PC-9 (cell line): ENCODE data around the gene USP48.

Experiments
- EZH2 ChIP-seq: fragments of 200-600 bp; sonication (generic); IDR thresholded peaks from 2 replicates; pipeline ENCODE4 v1.8.0; 2017; ENCODE audit warnings: antibody characterized with exemption, low read depth
- TF ChIP-seq, protein P1 (sequence below): fragments of 200-600 bp; sonication (generic); conservative IDR thresholded peaks from 2 replicates; pipeline ENCODE4 v1.6.1; 2017; ENCODE audit warnings: mixed run types, antibody characterized with exemption, mild to moderate bottlenecking, moderate library complexity

GRCh38 chr1:21670956-21671902 is 111.7 kb downstream of the USP48 start:
- TF ChIP-seq, protein P1, sequence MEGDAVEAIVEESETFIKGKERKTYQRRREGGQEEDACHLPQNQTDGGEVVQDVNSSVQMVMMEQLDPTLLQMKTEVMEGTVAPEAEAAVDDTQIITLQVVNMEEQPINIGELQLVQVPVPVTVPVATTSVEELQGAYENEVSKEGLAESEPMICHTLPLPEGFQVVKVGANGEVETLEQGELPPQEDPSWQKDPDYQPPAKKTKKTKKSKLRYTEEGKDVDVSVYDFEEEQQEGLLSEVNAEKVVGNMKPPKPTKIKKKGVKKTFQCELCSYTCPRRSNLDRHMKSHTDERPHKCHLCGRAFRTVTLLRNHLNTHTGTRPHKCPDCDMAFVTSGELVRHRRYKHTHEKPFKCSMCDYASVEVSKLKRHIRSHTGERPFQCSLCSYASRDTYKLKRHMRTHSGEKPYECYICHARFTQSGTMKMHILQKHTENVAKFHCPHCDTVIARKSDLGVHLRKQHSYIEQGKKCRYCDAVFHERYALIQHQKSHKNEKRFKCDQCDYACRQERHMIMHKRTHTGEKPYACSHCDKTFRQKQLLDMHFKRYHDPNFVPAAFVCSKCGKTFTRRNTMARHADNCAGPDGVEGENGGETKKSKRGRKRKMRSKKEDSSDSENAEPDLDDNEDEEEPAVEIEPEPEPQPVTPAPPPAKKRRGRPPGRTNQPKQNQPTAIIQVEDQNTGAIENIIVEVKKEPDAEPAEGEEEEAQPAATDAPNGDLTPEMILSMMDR: no peak
- no peak for TF ChIP-seq EZH2
